Measurements from ENCODE around the gene KDM5C. TPM values are rescaled to one million over a fixed set of nuclear protein-coding genes. Genes with fewer than 3 reads are reported as not detected.

KDM5C gene
- total RNA-seq, 1 donor from 2014 or later: 77.6 TPM

DNA sequence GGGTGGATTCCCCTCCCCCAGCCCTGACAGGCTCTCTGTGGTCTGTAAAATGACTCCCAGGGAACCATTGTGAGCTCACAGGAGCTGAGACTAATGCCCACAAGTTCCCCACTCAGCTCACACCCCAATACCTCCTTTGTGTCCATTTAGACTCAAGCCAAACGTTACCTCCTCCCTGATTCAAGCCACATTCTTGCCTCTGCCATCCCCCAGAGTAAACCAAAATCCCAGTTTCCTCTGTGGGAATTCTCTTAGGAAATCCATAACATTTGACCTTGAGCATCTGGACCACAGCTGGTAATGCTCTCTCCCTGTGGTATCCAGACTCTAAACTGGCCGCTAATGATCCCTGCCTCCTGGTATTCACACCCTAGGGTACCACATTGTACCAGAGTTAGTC, 26.3 kb upstream of the KDM5C start:
- DNase-seq (ENCODE audit: low spot score): no peak

DNA sequence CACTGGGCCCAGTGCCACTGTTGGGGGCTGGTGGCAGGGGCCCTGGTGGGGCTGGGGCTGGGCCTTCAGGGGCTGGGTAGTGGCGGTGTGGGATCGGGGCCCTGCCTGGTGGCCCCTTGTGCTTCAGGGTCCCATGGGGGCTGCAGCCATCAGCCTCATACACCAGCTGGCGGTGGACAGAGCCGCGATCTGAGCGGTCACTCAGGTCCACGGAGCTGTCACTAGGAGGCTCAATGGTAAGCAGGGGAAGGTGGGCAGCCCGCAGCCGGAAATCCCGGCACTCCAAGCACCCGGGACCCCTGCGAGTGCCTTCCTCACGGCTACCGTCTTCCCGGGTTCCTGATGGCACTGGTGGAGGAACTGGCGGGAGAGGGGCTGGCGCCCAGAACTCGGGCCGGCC, 25.5 kb upstream of the KDM5C start:
- DNase-seq (ENCODE audit: low spot score): no peak

DNA sequence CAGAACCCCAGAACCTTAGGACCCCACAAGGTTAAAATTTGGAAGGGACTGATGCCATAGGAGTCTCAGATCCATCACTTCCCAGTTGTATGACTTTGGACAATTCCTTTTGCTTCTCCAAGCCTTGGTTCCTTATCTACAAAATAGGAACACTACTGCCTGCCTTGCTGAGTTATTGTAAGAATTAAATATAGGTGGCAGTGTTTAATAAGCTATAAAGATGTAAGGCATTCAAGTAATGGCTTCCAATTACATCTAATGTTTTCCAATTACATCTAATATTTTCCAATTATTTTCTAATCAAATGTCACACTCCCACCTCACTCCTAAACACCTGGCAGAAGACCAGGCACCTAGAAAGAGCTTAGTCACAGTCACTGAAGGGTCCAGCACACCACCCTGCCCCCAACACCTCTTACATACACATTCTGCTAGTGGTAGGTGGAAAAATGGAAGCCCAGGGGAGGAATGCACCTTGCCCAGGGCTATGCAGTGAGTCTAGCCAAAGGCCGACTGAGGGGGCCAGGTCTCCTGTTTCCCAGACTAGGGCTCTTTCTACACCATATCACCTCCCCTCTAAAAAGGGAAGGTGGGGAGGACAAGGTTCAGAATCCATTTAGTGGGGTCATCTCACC, 24.5 kb upstream of the KDM5C start:
- DNase-seq (ENCODE audit: low spot score): no peak

DNA sequence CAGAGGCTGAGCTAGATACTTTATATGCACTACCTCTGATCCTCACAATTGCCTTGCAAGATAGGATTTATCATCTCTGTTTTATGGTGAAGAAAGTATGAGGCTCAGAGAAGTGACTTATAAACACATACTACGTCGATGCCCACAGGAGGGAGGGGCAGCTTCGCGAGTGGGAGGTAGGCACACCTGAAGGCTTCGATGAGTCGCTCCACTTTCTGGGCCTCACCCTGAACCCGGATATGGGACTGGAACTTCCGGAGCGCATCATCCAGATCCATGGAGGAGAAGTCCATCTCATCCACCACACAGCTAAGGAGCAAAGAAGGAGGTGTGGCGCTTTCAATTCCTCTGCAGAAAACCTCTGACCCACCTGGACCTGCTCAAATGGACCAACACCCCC, 22.9 kb upstream of the KDM5C start:
- no peak for DNase-seq (ENCODE audit: low spot score)

DNA sequence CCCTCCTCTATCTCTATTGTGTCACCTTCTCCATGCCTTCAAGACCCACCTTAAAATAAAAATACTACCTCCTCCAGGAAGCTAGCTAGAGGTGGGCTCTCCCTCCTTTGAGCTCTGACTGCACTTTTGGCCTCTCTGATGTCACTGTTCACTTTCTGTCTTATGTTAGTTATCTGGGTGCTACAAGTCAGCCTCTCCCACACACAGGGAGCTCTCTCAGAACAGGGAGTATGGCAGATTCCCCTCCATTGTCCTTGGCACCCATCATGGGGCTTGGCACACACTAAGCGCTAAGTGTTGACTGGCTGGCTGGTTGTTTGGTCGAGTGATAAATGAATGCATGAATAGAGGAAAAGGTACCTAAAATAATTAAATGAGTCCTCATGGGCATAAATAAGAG, 21.2 kb upstream of the KDM5C start:
- no peak for DNase-seq (ENCODE audit: low spot score)

DNA sequence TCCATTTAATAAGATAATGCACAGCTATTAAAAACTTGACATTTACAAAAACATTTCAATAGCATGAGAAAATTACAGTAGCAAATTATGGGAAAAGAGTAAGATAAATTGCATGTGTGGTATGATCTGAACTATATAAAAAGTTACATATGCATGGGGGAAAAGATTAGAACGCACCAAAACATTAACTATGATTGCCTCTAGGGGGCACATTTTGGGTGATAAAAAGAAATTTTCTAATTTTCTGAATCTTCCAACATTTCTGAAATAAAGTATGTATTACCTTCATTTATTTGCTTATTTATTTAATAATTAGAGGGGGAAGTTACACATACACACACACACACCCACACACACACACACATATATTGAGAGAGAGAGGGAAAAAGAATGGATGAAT, 19.6 kb upstream of the KDM5C start:
- DNase-seq (ENCODE audit: low spot score): no peak

DNA sequence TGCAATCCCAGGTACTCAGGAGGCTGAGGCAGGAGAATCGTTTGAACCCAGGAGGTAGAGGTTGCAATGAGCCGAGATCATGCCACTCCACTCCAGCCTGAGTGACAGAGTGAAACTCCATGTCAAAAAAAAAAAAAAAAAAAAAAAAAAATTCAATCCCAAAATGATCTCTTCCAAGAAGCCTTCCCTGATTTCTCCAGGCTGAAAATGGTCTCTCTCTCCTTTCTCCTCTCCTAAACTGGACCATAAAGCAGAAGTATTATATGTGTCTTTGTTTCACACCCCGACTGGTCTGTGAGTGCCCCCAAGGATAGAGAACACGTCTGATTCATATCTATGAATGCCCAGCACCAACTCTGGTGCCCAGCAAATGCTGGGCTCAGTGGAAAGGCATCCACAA, 17.3 kb upstream of the KDM5C start:
- no peak for DNase-seq (ENCODE audit: low spot score)

DNA sequence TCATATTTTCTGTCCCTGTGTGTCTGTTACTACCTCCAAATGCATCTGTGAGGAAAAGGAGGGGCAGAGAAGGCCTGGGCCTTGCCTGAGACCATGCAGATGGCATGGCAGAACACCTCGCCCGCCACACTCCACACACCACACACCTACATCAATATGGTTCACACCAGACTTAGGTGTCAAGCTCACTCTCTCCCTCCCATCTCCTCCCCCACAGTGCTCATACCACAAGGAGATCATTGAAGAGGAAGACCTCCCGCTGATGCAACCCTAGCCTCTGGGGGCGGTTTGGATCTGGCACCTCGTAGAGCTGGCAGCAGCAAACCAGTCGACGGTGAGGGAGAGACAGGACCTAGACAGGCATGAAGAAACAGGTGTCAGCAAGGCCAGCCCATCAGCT, 16.6 kb upstream of the KDM5C start:
- no peak for DNase-seq (ENCODE audit: low spot score)

DNA sequence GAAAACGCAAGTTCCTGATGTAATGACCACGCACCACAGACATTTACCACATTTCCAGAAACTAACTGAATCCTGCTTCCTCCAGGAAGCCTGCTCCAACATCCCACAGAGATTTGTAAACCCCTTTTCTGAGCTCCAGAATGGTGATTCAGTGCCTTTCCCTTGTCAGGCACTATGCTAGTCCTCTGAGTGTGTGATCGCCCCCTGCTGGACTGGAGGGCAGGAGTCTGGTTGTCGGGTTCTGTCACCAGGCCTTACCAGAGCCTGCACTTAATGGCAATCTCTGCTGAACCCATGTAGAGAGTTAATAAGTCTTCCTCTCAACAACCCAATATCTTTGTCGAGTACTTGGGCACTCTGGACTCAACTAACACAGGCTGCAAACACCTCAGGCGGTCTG, 14.5 kb upstream of the KDM5C start:
- no peak for DNase-seq (ENCODE audit: low spot score)

DNA sequence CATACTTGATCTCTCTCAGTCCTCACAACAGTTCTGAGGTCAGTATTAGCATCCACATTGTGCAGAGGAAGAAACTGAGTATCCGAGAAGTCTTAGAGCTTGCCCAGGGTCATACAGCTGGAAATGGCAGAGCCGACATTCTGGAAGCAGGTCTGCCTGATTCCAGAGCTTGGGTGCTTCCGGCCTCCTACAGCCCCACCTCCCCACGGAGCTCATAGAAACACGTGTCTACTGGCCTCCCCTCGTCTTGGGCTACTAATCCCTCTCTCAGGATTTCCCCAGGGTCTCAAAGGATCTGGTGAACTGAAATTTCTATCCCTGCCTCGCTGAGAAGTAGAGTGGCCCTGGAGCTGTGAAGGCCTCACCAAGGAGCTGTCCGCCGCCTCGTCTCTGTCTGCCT, 12.0 kb upstream of the KDM5C start:
- DNase-seq (ENCODE audit: low spot score): no peak

DNA sequence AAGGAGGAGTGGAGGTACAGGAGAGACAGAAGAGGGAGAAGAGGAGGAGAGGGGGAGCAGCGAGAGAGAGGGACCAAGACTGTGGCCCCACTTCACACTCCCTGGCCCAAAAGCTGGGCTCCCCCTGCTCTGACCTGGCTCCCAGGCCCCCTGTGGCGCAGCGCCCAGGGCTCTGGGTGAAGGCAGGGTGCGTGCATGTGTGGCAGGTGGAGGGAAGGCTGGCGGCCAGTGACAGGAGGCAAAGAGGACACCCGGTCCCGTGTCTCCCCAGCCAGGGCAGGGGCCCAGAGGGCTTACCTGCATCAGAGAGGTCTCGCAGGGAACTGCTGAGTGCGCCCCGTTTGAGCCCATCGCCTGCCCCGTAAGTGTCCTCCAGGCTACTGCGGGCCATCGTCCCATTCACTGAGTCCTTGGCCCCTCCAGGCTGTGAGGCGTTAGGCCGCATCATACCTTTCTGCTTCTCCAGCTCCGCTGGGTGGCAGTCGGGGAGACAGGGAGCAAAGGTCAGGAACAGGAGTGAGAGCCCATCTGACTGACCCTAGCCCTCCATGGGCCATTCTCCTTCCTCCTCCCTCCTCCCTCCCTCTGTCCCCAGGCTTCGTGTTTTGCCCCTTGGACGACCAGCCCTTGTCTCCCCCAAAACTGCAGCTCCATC, 11.1 kb upstream of the KDM5C start:
- DNase-seq (ENCODE audit: low spot score): no peak

DNA sequence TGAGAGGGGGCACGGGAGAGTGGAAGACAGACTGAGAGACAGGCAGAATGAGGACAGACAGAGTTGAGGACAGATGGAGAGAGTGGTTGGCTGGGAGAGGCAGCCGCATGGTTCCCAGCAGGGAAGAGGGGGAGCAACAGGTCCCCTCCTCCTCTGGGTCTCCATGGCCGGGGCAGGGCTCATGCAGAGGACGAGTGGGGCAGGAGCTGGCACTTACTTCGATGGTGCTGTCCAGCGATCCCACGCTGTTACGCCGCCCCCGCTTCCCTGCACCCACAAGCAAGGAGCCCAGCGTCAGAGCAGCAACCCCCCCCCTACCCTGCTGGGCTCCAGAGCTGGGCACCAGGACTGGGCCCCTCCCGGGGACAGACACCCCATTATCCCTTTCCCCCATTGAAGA, 10.6 kb upstream of the KDM5C start:
- DNase-seq (ENCODE audit: low spot score): no peak

DNA sequence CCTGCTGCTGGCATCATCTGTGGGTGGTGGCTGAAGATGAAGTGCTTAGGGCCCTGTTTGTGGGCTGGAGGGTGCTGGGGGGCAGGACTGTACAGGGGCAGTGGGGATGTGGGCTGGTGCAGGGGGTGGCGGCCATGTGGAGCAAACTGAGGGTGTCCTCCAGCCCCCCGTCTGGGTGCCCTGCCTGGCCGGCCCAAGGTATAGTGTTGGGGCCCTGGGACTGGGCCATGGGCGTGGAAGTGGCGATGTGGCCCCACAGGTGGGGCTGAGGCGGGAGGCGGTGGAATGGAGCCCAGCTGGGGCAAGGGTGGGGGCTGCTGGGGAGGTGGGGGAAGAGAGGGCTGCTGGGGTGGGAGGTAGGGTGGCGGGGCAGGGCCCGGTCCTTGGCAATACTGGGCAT, 9.5 kb upstream of the KDM5C start:
- DNase-seq (ENCODE audit: low spot score): no peak

DNA sequence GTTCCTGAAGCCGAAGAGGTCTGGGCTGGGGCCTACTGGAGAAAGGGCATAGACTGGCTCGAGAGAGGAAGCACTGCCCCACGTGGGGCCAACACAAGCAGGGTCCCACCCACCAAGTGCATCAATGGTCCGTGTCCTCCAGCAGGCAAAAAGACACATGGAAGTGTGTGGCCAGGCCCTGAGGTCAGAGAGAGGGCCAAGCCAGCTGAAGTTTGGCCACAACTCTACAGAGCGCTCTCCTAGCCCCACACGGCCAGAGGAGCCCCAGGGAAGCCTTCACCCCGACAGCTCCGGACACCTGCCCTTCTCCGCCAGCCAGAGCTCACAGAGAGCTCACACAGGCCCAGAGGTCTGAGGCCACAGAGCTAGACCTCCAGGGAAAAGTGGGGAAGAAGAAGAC, 8.5 kb upstream of the KDM5C start:
- no peak for DNase-seq (ENCODE audit: low spot score)

DNA sequence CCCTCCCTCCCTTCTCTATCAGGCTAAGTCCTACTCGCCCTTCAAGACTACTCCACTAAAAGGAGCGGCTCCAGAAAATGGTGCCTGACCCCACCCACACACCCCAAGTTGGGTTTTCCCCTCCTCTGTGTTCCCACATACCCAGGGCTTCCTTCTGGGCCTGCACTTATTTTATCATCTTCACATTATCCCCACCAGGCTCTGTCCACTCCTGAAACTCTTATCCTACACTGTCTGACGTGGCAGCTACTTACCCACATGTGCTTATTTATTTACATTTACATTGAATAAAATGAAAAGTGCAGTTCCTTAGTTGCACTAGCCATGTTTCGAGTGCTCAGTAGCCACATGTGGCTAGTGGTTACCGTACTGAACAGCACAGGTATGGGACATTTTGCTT, 5.1 kb upstream of the KDM5C start:
- DNase-seq (ENCODE audit: low spot score): no peak

DNA sequence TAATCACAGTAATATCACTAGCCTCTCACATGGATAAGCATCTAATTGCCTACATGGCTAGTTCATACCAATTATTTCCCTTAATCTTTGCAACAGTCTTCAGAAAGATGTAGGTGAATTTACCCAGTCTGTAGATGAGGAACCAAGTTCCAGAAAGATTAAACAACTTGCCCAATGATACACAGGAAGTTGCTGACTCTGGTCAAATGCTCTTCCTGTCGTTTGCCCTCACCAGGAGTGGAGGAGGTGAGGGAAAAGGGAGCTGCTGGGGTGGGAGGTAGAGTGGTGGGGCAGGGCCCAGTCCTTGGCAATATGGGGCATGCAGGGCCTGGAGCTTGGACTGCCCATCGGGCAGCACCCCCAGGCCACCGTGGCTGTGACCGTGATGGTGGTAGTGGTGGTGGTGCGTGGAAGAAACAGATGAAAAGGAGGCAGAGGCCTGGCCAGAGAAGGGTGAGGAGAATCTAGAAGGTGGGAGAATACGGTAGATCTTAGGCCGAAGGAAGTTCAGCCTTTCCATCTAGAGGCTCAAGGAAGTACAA, 2.3 kb upstream of the KDM5C start:
- no peak for DNase-seq (ENCODE audit: low spot score)

DNA sequence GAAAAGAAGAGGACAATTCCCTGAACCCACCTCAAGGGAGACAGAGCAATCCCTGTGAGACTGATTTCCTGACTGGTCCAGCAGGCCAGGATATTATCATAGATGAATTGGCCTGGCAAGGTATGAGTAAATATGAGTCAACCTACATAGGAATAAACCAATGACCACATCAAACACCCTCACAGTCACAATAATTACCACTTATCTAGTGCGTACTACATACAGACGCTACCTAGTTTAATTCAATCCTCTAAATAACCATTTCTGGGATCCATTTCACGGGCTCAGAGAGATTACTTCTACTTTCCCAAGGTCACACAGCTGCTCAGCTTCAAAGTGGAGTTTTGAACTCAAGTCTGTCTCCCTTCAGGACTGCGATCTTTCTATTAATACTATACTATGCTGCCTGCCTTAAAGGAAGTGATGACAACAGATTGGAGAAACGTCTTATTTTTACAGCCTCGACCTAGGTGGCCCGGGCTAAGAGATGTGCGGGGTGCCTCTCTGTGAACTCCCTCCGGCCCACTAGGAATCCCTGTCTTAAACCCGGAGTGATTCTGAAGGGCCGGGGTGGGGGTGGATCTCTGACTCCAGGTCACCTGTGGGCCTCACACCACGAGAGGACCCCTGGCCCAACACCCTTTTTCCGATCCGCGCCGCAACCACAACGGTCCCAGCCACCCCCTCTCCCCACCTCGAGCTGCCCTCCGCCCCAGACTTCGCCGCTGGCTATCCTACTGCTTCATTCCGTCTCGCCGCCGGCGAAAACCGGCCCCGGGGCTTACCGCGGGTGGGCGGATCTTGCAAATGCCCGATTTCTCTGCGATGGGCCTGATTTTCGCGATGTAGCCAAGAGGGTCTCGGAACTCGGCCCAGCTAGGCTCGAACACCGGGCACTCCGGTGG, 800 bp downstream of the KDM5C start:
- DNase-seq (ENCODE audit: low spot score): no peak

DNA sequence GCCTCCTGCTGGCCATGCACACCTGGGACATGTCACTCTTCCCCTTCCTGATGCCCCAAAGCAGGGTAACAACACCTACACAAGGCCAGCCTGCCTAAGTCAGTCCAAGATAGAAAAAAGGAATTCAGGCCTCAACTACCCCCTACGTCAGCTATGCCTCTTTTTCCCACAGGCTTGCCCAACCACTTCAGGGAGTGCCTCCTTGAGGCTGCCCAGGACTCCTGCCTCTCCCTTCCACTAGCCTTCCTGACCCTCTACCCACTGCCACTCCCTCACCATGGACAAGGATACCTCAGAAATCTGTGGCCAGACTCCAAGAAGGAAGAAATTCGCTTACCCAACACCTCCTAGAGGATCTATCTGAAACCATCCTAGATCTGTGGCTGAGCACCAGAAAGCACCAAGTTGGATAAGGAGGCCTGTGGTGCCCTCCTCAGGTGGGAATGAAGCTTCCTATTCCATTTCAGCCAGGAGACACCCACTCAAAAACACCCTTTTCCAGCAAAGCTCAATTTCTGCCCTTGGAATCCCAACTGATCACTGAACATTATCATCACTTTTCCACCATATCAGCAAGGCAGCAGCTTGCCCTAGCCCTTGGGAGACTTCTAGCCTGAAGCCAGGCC, 1.8 kb downstream of the KDM5C start:
- no peak for DNase-seq (ENCODE audit: low spot score)

DNA sequence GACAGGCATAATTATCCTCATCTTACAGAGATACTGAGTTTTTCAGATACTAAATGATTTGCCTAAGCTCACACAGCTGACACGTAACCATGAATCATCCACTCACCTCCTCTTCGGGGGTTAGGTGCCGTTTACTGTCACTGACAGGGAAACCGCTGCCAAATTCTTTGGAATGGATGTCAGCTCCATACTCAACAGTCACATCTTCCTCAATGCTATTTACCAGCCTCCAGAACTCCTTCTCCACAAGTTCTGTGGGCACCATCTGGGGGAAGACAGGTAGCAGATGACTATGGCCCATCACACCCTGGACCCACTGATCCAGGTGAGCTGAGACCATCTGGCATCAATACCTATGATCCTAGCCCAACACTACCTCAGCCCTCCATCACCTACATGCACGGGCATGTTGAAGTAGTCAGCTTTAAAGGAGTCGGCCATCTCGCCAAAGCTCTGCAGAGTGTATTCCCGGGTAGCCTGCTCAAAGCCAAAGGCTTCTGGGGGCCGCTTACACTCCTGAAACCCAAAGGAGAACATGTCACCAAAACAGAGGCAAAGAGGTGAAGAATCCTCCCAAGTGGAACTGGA, 13.5 kb downstream of the KDM5C start:
- no peak for DNase-seq (ENCODE audit: low spot score)

DNA sequence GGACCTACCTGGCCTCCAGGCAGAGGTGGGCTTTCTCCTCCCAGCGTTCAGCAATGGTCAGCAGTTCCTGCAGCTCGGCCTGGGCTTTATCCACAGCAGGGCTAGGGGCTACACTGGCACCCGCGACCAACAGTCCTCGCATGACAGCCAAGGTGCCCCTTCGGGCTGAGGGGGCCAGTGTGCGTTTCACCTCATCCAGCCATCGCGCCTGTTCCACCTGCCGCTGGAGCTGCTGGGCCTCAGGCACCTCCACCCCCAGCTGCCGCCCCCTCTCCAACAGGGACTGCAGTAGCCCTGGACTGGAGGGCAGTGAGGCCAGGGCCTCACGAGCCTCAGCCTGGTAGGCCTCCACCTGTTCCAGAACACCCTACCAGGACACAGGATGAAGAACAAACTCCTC, 28.3 kb downstream of the KDM5C start:
- DNase-seq (ENCODE audit: low spot score): no peak

DNA sequence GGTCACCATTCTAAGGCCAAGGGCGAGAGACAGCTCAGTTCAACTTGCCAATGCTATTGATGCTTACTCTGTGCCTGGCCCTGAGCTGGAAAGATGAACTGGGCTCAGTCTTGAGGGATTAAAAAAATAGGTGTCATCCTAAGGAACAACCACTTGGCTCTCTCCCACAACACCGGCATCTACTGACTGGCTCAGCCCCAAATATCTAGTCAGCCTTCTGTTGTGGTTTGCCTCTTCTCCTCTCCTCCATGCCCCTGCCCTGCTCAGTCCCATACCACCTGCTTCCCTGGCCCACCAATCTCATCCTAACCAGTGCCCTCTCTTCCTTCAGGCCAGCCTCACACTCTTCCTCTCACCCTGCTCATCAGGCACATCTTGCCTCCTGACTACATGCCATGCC, 29.6 kb downstream of the KDM5C start:
- no peak for DNase-seq (ENCODE audit: low spot score)

Measured in mesenteric fat pad (tissue), 1 donor.